ENCODE results near the gene MTERF4. TPM values are rescaled to one million over a fixed set of nuclear protein-coding genes. Genes with fewer than 3 reads are reported as not detected.

MTERF4 gene
- total and polyA plus RNA-seq, 2 of the 8 experiments (the other 6 are each of a cell fraction or from before 2014, with no cell fraction given), result 25.9 to 28.5 TPM

GRCh38 chr2:241049739-241050623 lies 52.1 kb downstream of the MTERF4 start (continued):
- no peak for TF ChIP-seq HDAC2 (IDR thresholded peaks at IDR 0.05; ENCODE audit: borderline replicate concordance in 1 of 2, low read depth in 2 of 2, low read length in 2 of 2)
- TF ChIP-seq PHF8 (conservative IDR thresholded peaks at IDR 0.05; ENCODE audit: low read depth, low read length), result no peak
- no peak for TF ChIP-seq SIX5 (IDR thresholded peaks at IDR 0.05; ENCODE audit: low read depth, low read length)
- no peak for TF ChIP-seq SP4 (IDR thresholded peaks at IDR 0.05; ENCODE audit: low read length)
- TF ChIP-seq NRF1 (IDR thresholded peaks at IDR 0.05; ENCODE audit: low read depth, low read length), result no peak
- no peak for TF ChIP-seq FOSL1 (IDR thresholded peaks at IDR 0.05; ENCODE audit: insufficient read depth, low read depth, low read length)
- peak; percentile 29; the same call in 1 of the 2 replicates for TF ChIP-seq MAFK (IDR thresholded peaks at IDR 0.05; ENCODE audit: low read depth, low read length)
- TF ChIP-seq TEAD4 (IDR thresholded peaks at IDR 0.05; ENCODE audit: low read depth, low read length), result no peak
- TF ChIP-seq BCL11A (IDR thresholded peaks at IDR 0.05; ENCODE audit: low read depth in 2 of 2, low read length in 2 of 2), result no peak
- TF ChIP-seq NANOG (IDR thresholded peaks at IDR 0.05; ENCODE audit: insufficient read depth, low read depth, low read length, poor library complexity, severe bottlenecking), result no peak
- no peak for TF ChIP-seq CTCF (IDR thresholded peaks at IDR 0.05; ENCODE audit: control extremely low read depth in 1 of 3, insufficient read depth in 1 of 3, low read depth in 1 of 3, low read length in 3 of 3)
- TF ChIP-seq ASH2L (IDR thresholded peaks at IDR 0.05; ENCODE audit: low read length), result no peak
- TF ChIP-seq SP1 (IDR thresholded peaks at IDR 0.05; ENCODE audit: low read depth, low read length), result no peak

All from H1 (cell line).